GM15510 (cell line): ENCODE measurements around the gene IDE.

ENCODE experiments used
- POLR2A ChIP-seq: IDR thresholded peaks from 3 replicates; pipeline ENCODE4 v1.6.1; 2011; ENCODE audit warnings: borderline replicate concordance; ENCODE audit not compliant: insufficient read length; ENCODE audit errors: extremely low read depth

Gene IDE

GRCh38 chr10:92478536-92478935 lies 95.4 kb downstream of the IDE start:
- no peak for TF ChIP-seq POLR2A

GRCh38 chr10:92475357-92475868 lies 98.5 kb downstream of the IDE start:
- no peak for TF ChIP-seq POLR2A

DNA sequence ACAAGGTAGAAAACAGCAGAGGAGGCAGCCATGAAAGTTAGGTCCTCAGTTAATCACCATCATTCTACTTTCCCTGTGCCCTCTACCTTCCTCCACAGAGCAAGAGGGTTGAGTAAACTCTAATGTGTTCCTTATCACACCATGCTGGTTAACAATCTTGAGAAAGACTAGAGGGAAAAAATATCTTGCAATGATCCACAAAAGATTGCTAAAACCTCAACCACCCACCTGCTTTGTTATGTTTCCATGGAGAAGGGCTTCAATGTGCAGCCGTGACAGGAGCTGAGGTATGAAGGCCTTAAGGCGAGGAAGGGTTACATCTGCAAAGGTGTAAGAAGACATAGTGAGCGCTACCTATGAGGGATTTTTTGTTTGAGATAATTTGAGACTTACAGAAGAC lies 103.9 kb downstream of the IDE start:
- TF ChIP-seq POLR2A, result no peak

GRCh38 chr10:92464364-92464763 lies 109.5 kb downstream of the IDE start:
- no peak for TF ChIP-seq POLR2A

DNA sequence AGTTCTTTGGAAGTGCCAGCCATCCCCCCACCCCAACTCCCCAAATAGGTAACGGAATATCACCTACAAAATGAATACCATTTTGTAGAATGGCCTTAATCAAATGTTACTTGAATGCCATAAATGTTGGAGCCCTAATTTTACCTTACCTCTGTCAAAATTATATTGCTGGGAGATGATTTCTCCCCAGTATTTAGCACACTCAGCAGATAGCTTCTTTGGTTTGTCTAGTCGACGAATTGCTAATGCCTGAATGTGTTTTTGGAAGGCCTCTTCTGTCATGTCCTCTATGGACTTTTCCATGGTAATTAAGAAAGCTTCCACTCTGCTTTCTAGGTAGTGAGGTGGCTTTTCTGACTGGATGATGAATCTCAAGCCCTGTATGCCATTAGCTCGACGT lies 110.3 kb downstream of the IDE start:
- no peak for TF ChIP-seq POLR2A

GRCh38 chr10:92452313-92452712 lies 121.6 kb downstream of the IDE start:
- TF ChIP-seq POLR2A, result no peak

DNA sequence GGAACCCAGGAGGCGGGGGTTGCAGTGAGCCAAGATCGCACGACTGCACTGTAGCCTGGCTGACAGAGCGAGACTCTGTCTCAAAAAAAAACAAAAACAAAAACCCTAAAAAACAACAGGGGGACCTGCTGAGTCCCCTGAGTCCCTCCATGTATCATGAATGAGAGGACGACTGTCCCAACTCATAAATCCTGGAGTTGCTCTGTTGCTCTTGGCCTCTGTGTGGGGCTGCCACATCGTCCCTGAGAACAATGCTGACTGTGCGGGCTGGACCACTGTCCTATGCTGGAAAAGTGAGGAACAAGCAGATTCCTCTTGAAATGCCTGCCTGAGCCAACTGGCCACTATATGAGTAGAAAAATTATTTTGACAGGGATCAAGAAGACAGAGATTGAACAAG lies 122.5 kb downstream of the IDE start:
- no peak for TF ChIP-seq POLR2A

- no peak for TF ChIP-seq POLR2A
Observed at GRCh38 chr10:92450896-92451295, 123.0 kb downstream of the IDE start.

DNA sequence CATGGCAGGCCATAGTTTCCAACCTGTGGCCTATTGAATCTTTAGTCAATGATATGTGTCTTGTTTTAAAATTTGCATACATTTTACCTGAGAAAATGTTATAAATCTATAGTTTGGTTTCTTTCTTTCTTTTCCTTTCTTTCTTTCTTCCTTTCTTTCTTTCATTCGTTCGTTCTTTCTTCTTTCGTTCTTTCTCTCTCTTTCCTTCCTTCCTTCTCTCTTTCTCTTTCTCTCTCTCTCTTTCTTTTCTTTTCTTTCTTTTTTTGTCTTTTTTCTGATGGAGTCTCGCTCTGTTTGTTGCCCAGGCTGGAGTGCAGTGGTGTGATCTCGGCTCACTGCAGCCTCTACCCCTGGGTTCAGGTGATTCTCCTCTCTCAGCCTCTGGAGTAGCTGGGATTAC lies 133.3 kb downstream of the IDE start:
- TF ChIP-seq POLR2A, result no peak

- no peak for TF ChIP-seq POLR2A
Observed at GRCh38 chr10:92438220-92438619, 135.7 kb downstream of the IDE start.

DNA sequence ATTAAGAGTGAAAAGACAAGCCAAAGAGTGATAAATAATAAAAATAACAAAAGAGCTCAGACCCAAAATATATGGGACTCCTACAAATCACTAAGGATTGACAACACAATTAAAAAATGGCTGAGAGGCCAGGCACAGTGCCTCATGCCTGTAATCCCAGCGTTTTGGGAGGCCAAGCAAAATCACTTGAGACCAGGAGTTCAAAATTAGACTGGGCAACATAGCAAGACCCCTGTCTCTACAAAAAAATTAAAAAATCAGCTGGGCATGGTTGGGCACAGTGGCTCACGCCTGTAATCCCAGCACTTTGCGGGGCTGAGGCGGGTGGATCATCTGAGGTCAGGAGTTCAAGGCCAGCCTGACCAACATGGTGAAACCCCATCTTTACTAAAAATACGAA lies 137.3 kb downstream of the IDE start:
- TF ChIP-seq POLR2A, result no peak

DNA sequence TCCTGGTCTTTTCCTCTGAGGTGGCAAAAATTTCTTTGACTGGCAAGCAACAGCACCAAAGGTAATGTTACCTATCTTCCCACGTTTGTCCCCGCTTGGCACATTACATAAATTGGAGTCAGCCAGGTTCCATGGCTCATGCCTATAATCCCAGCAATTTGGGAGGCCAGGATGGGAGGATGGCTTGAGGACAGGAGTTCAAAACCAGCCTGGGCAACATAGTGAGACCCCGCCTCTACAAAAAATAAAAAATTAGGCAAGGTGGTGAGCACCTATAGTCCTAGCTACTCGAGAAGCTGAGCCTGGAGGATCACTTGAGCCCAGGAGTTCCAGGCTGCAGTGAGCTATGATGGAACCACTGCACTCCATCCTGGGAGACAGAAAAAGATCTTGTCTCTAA lies 139.5 kb downstream of the IDE start:
- TF ChIP-seq POLR2A, result no peak

GRCh38 chr10:92432596-92432995 lies 141.3 kb downstream of the IDE start:
- TF ChIP-seq POLR2A, result no peak

DNA sequence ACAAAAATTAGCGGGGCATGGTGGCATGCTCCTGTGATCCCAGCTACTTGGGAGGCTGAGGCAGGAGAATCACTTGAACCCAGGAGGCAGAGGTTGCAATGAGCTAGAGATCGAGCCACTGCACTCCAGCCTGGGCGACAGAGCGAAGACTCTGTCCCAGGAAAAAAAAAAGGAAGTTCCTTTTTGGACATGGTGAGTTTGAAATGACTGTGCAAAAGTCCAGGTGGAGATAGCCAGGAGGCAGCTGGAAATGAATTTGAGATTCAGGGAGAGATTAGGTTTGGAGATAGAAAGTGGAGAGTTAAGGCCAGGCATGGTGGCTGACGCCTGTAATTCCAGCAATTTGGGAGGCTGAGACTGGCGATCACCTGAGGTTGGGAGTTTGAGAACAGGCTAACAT lies 143.8 kb downstream of the IDE start:
- TF ChIP-seq POLR2A, result no peak

GRCh38 chr10:92421550-92421949 lies 152.3 kb downstream of the IDE start:
- no peak for TF ChIP-seq POLR2A

- TF ChIP-seq POLR2A, result no peak
Observed at GRCh38 chr10:92420546-92421275, 153.2 kb downstream of the IDE start.
